ENCODE results near the gene RYR2. TPM values are rescaled to one million over a fixed set of nuclear protein-coding genes. Genes with fewer than 3 reads are reported as not detected.

Gene RYR2
- total RNA-seq, 2 experiments from 2014 or later = 0.03 to 0.40 TPM

GRCh38 chr1:237012788-237013383 lies 29.1 kb upstream of the RYR2 start:
- Mint-ChIP-seq H3K36me3 (no peaks in the 10 kb centered on the region), H3K27ac (no peak overlapping the region), H3K4me1 (no peaks in the 10 kb centered on the region), H3K4me3 (no peak overlapping the region), H3K27me3 (peaks cover under 1% of the 10 kb centered on the region), H3K9me3 (ENCODE audit: low read depth) (no peaks in the 10 kb centered on the region)
- CTCF ChIA-PET = no interaction called here
- ATAC-seq (no peak), DNase-seq (no peak)

GRCh38 chr1:237013608-237014007 lies 28.4 kb upstream of the RYR2 start:
- no peaks in the 10 kb centered on the region for H3K36me3 Mint-ChIP-seq
- no peak for DNase-seq

GRCh38 chr1:237016626-237017025 lies 25.4 kb upstream of the RYR2 start:
- Mint-ChIP-seq H3K9me3 (ENCODE audit: low read depth) (no peaks in the 10 kb centered on the region), H3K36me3 (no peaks in the 10 kb centered on the region), H3K27ac (no peak overlapping the region), H3K27me3 (peaks cover 5% of the 10 kb centered on the region), H3K4me3 (no peak overlapping the region), H3K4me1 (no peaks in the 10 kb centered on the region)
- ATAC-seq (no peak), DNase-seq (no peak)
- CTCF ChIA-PET = no interaction called here

More at GRCh38 chr1:237013608-237014007, 28.4 kb upstream of the RYR2 start:
- CTCF ChIA-PET = no interaction called here
- H3K9me3 Mint-ChIP-seq (ENCODE audit: low read depth) = no peaks in the 10 kb centered on the region
- H3K27me3 Mint-ChIP-seq = peaks cover 5% of the 10 kb centered on the region
- no peak overlapping the region for H3K4me3 Mint-ChIP-seq
- H3K27ac Mint-ChIP-seq = no peak overlapping the region
- ATAC-seq = no peak
- no peaks in the 10 kb centered on the region for H3K4me1 Mint-ChIP-seq

- peaks cover 5% of the 10 kb centered on the region for H3K27me3 Mint-ChIP-seq
- no peaks in the 10 kb centered on the region for H3K9me3 Mint-ChIP-seq (ENCODE audit: low read depth)
- CTCF ChIA-PET = no interaction called here
- no peak for DNase-seq
- no peaks in the 10 kb centered on the region for H3K4me1 Mint-ChIP-seq
- no peak for ATAC-seq
- no peak overlapping the region for H3K27ac Mint-ChIP-seq
- no peak overlapping the region for H3K4me3 Mint-ChIP-seq
- H3K36me3 Mint-ChIP-seq = no peaks in the 10 kb centered on the region
These were observed 23.1 kb upstream of the RYR2 start for GRCh38 chr1:237018896-237019295.

GRCh38 chr1:237025358-237026074 lies 16.5 kb upstream of the RYR2 start:
- Mint-ChIP-seq H3K4me1 (no peaks in the 10 kb centered on the region), H3K27me3 (peaks cover 2% of the 10 kb centered on the region), H3K36me3 (no peaks in the 10 kb centered on the region), H3K4me3 (no peak overlapping the region), H3K27ac (no peak overlapping the region), H3K9me3 (ENCODE audit: low read depth) (peaks cover 3% of the 10 kb centered on the region)
- CTCF ChIA-PET = no interaction called here
- ATAC-seq (no peak), DNase-seq (no peak)

- no peaks in the 10 kb centered on the region for H3K36me3 Mint-ChIP-seq
- H3K27ac Mint-ChIP-seq = no peak overlapping the region
- peaks cover 5% of the 10 kb centered on the region for H3K27me3 Mint-ChIP-seq
- H3K4me1 Mint-ChIP-seq = no peaks in the 10 kb centered on the region
- DNase-seq = no peak
- CTCF ChIA-PET = no interaction called here
- H3K4me3 Mint-ChIP-seq = no peak overlapping the region
- ATAC-seq = no peak
- H3K9me3 Mint-ChIP-seq (ENCODE audit: low read depth) = peaks cover 3% of the 10 kb centered on the region
These were observed 12.7 kb upstream of the RYR2 start for GRCh38 chr1:237029240-237029639.

- Mint-ChIP-seq H3K9me3 (ENCODE audit: low read depth) (peaks cover 3% of the 10 kb centered on the region), H3K4me1 (no peaks in the 10 kb centered on the region), H3K4me3 (no peak overlapping the region), H3K27me3 (peaks cover 5% of the 10 kb centered on the region), H3K36me3 (no peaks in the 10 kb centered on the region), H3K27ac (no peak overlapping the region)
- DNase-seq = no peak
- ATAC-seq = no peak
- CTCF ChIA-PET = no interaction called here
These were observed 12.0 kb upstream of the RYR2 start for GRCh38 chr1:237029850-237030535.

GRCh38 chr1:237031480-237031879 lies 10.5 kb upstream of the RYR2 start:
- no peak overlapping the region for H3K27ac Mint-ChIP-seq
- CTCF ChIA-PET = no interaction called here
- ATAC-seq = no peak
- no peak for DNase-seq
- no peaks in the 10 kb centered on the region for H3K4me1 Mint-ChIP-seq
- H3K27me3 Mint-ChIP-seq = peaks cover 5% of the 10 kb centered on the region
- H3K4me3 Mint-ChIP-seq = no peak overlapping the region
- H3K9me3 Mint-ChIP-seq (ENCODE audit: low read depth) = no peaks in the 10 kb centered on the region
- no peaks in the 10 kb centered on the region for H3K36me3 Mint-ChIP-seq

- ATAC-seq = no peak
These were observed 10.0 kb upstream of the RYR2 start for GRCh38 chr1:237032029-237032428.

GRCh38 chr1:237033061-237033460 lies 8.9 kb upstream of the RYR2 start:
- H3K27ac Mint-ChIP-seq = no peak overlapping the region

More at GRCh38 chr1:237032029-237032428, 10.0 kb upstream of the RYR2 start:
- Mint-ChIP-seq H3K27ac (no peak overlapping the region), H3K36me3 (no peaks in the 10 kb centered on the region), H3K4me3 (no peak overlapping the region), H3K9me3 (ENCODE audit: low read depth) (no peaks in the 10 kb centered on the region), H3K27me3 (peaks cover 5% of the 10 kb centered on the region), H3K4me1 (no peaks in the 10 kb centered on the region)
- CTCF ChIA-PET = no interaction called here
- no peak for DNase-seq

GRCh38 chr1:237033804-237034203 lies 8.2 kb upstream of the RYR2 start:
- Mint-ChIP-seq H3K36me3 (no peaks in the 10 kb centered on the region), H3K4me3 (no peak overlapping the region), H3K9me3 (ENCODE audit: low read depth) (no peaks in the 10 kb centered on the region), H3K4me1 (no peaks in the 10 kb centered on the region), H3K27me3 (peaks cover 3% of the 10 kb centered on the region), H3K27ac (no peak overlapping the region)
- no peak for ATAC-seq
- DNase-seq = no peak
- CTCF ChIA-PET = no interaction called here

More at GRCh38 chr1:237033061-237033460, 8.9 kb upstream of the RYR2 start:
- no peaks in the 10 kb centered on the region for H3K9me3 Mint-ChIP-seq (ENCODE audit: low read depth)
- no peak overlapping the region for H3K4me3 Mint-ChIP-seq
- H3K27me3 Mint-ChIP-seq = peaks cover 3% of the 10 kb centered on the region
- CTCF ChIA-PET = no interaction called here
- no peaks in the 10 kb centered on the region for H3K36me3 Mint-ChIP-seq
- ATAC-seq (no peak), DNase-seq (no peak)
- H3K4me1 Mint-ChIP-seq = no peaks in the 10 kb centered on the region

GRCh38 chr1:237035759-237036158 lies 6.2 kb upstream of the RYR2 start:
- H3K27me3 Mint-ChIP-seq = peaks cover 8% of the 10 kb centered on the region
- ATAC-seq (no peak), DNase-seq (no peak)
- H3K27ac Mint-ChIP-seq = no peak overlapping the region
- H3K4me3 Mint-ChIP-seq = no peak overlapping the region
- H3K36me3 Mint-ChIP-seq = no peaks in the 10 kb centered on the region
- CTCF ChIA-PET = no interaction called here
- H3K9me3 Mint-ChIP-seq (ENCODE audit: low read depth) = no peaks in the 10 kb centered on the region
- H3K4me1 Mint-ChIP-seq = no peaks in the 10 kb centered on the region

GRCh38 chr1:237038211-237038610 lies 3.8 kb upstream of the RYR2 start:
- no peak for DNase-seq
- Mint-ChIP-seq H3K4me1 (peaks cover 11% of the 10 kb centered on the region), H3K27me3 (peaks cover 27% of the 10 kb centered on the region), H3K9me3 (ENCODE audit: low read depth) (no peaks in the 10 kb centered on the region), H3K4me3 (no peak overlapping the region), H3K36me3 (peaks cover 3% of the 10 kb centered on the region), H3K27ac (no peak overlapping the region)
- CTCF ChIA-PET = no interaction called here
- no peak for ATAC-seq

- Mint-ChIP-seq H3K27ac (no peak overlapping the region), H3K4me3 (no peak overlapping the region), H3K9me3 (ENCODE audit: low read depth) (no peaks in the 10 kb centered on the region), H3K36me3 (peaks cover 3% of the 10 kb centered on the region), H3K27me3 (peaks cover 46% of the 10 kb centered on the region), H3K4me1 (peaks cover 16% of the 10 kb centered on the region)
- CTCF ChIA-PET = no interaction called here
- no peak for DNase-seq
- no peak for ATAC-seq
These were observed 1.2 kb upstream of the RYR2 start for GRCh38 chr1:237040823-237041222.
